Bronchial epithelial cell (primary cell): ENCODE results near the gene TLR3. TPM values are rescaled to one million over a fixed set of nuclear protein-coding genes. Genes with fewer than 3 reads are reported as not detected.

Source experiments
- DNase-seq: peaks from one replicate; pipeline ENCODE4 v3.0.0-alpha.2; 2010; ENCODE audit warnings: low read depth
- FAIRE-seq: peaks from 2 replicates; lab custom pipeline; 2011; peaks lifted over from hg19 to GRCh38; lab: Jason Lieb, UNC
- H3K27me3 ChIP-seq: 2 replicates; pipeline ENCODE4 v1.5.1; 2011; ENCODE audit warnings: low read length; ENCODE audit not compliant: control insufficient read depth, insufficient read depth
- H3K36me3 ChIP-seq: 2 replicates; pipeline ENCODE4 v1.5.1; 2011; ENCODE audit warnings: low read length; ENCODE audit not compliant: control insufficient read depth, insufficient read depth
- H3K4me3 ChIP-seq: 2 replicates; pipeline ENCODE4 v1.5.1; 2011; ENCODE audit warnings: mild to moderate bottlenecking, low read depth, low read length, control low read depth
- total RNA-seq: library from RNA; depleted of rRNA; stranded (reverse); fragments of >200 nt; gene quantifications from 2 replicates; pipeline ENCODE4 v1.2.1, GENCODE V29; 2014
- TF ChIP-seq, protein P1 (sequence below): IDR thresholded peaks from 2 replicates; pipeline ENCODE4 v1.5.1; 2011; ENCODE audit warnings: mild to moderate bottlenecking, moderate library complexity, low read length, control low read depth, inconsistent platforms; ENCODE audit not compliant: insufficient read depth, severe bottlenecking

The TLR3 gene
- total RNA-seq, 1 donor from 2014 or later: 0.26 TPM

DNA sequence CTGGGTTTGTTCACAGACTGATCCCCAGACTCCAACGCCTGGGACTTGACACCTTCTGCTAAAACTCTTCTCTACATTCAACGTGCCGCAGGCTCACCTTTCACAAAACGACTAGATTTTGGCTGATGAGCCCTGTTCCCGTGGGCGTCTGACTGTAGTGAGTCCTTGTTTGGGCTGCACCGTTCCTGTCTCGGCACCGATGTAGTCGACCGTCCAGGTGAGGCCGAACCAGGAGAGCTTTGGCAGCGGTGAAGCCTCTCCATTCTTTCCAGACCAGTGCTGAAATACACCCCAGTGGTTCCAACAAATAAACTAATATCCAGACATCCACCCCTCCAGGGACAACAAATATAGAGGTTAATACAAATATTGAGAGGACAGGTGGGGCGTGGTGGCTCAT lies 45.0 kb upstream of the TLR3 start:
- no peaks in the 10 kb centered on the region for H3K27me3 ChIP-seq
- FAIRE-seq: no peak
- no peak for DNase-seq
- TF ChIP-seq, protein P1, sequence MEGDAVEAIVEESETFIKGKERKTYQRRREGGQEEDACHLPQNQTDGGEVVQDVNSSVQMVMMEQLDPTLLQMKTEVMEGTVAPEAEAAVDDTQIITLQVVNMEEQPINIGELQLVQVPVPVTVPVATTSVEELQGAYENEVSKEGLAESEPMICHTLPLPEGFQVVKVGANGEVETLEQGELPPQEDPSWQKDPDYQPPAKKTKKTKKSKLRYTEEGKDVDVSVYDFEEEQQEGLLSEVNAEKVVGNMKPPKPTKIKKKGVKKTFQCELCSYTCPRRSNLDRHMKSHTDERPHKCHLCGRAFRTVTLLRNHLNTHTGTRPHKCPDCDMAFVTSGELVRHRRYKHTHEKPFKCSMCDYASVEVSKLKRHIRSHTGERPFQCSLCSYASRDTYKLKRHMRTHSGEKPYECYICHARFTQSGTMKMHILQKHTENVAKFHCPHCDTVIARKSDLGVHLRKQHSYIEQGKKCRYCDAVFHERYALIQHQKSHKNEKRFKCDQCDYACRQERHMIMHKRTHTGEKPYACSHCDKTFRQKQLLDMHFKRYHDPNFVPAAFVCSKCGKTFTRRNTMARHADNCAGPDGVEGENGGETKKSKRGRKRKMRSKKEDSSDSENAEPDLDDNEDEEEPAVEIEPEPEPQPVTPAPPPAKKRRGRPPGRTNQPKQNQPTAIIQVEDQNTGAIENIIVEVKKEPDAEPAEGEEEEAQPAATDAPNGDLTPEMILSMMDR: no peak
- no peaks in the 10 kb centered on the region for H3K36me3 ChIP-seq
- H3K4me3 ChIP-seq: no peak overlapping the region

GRCh38 chr4:186024637-186025407 lies 44.1 kb upstream of the TLR3 start:
- no peak overlapping the region for H3K4me3 ChIP-seq
- no peaks in the 10 kb centered on the region for H3K27me3 ChIP-seq
- FAIRE-seq (no peak), DNase-seq (no peak)
- H3K36me3 ChIP-seq: no peaks in the 10 kb centered on the region
- TF ChIP-seq, protein P1: no peak

- no peak for FAIRE-seq
- no peak overlapping the region for H3K4me3 ChIP-seq
- TF ChIP-seq, protein P1: no peak
- DNase-seq: no peak
- H3K27me3 ChIP-seq: no peaks in the 10 kb centered on the region
- no peaks in the 10 kb centered on the region for H3K36me3 ChIP-seq
These were observed 43.6 kb upstream of the TLR3 start for GRCh38 chr4:186025408-186025690.

GRCh38 chr4:186027405-186027804 lies 41.6 kb upstream of the TLR3 start:
- TF ChIP-seq, protein P1: no peak
- Histone ChIP-seq H3K36me3 (no peaks in the 10 kb centered on the region), H3K27me3 (peaks cover 1% of the 10 kb centered on the region), H3K4me3 (no peak overlapping the region)
- DNase-seq: peak; percentile 75
- peak; percentile 58 for FAIRE-seq

DNA sequence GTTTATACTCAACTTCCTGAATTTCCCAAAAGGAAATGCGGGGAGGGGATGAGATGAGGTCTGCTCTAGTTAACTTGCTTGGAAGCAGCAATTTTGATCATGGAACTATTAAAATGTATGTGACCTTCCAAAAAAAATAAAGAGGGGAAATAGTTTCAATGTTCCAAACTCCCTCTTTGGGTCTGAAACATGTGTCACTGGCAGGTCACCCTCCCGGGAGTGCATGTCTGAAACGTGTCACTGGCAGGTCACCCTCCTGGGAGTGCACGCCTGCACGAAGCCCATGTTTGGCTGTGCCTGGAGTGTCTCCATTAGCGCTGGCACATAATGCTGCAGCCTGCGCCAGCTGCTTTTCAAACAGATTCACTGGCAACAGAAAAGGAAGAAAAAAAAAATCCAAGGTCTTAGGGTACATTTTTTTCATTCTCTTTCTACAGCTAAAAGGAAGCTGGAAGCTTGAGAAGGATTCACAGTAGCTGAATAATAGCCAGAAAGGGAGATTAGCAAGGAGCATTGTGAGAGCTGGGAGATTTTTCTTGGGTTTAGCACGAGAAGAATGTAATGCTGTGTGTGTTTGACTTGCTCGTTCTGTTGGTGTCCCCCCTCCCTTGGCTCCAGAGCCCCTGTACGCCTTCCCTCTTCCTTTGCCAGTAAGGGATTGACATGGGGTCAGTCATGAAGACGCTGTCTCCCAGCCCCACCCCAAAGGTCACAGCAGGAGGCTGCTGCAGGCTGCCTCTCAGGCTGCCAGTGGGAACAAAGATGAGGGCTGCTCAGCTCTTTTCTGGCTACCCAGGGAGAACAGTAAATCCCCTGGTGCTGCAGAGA lies 39.2 kb upstream of the TLR3 start:
- Histone ChIP-seq H3K4me3 (no peak overlapping the region), H3K27me3 (peaks cover 1% of the 10 kb centered on the region), H3K36me3 (no peaks in the 10 kb centered on the region)
- TF ChIP-seq, protein P1: no peak
- peak; percentile 14 for DNase-seq
- no peak for FAIRE-seq
